Upper lobe of left lung (tissue), 4 donors: ENCODE data around the gene TRAPPC3.

ENCODE experiments used
- EP300 ChIP-seq, 4 donors: sonication (generic); formaldehyde crosslinking; IDR thresholded peaks; one replicate each; pipeline ENCODE4 v1.5.1; 2017; ENCODE audit warnings: antibody characterized with exemption in 4 of 4, control low read depth in 2 of 4
- POLR2A ChIP-seq, 4 donors: fragments of 450-650 bp; IDR thresholded peaks; one replicate each; pipeline ENCODE4 v1.5.1; 2016 to 2017; ENCODE audit warnings: antibody characterized with exemption in 4 of 4, mild to moderate bottlenecking in 2 of 4
- POLR2AphosphoS5 ChIP-seq, 2 donors: sonication (generic); formaldehyde crosslinking; IDR thresholded peaks; one replicate each; pipeline ENCODE4 v1.5.1; 2017; ENCODE audit warnings: antibody characterized with exemption in 2 of 2
- TF ChIP-seq, protein P1 (sequence below), 6 experiments: fragments of 450-650 bp in 4 of 6; fragments of 200-600 bp in 2 of 6; sonication (generic) in 2 of 6; IDR thresholded peaks; one replicate each; pipeline ENCODE4 v1.5.1; 2016 to 2019; ENCODE audit warnings: antibody characterized with exemption in 6 of 6

DNA sequence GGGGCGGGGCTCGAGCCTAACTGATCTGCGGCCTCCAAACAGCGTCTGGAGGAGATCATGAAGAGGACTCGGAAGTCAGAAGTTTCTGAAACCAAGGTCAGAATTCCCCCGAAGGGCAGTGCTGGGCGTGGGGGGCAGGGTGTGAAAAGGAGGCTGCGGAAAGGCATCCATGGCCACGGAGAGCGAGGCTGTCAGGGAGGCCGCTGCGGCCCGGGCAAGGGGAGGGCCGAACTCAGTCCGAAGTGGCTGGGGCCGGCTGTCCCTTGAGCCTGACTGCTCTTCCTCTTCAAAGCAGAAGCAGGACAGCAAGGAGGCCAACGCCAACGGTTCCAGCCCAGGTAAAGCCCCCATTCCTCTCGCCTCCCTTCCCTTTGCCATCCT, 29.9 kb upstream of the TRAPPC3 start:
- TF ChIP-seq POLR2AphosphoS5 (IDR thresholded peaks at IDR 0.05) (no peak), POLR2A (IDR thresholded peaks at IDR 0.05) (no peak), EP300 (IDR thresholded peaks at IDR 0.05) (no peak)
- TF ChIP-seq, protein P1, sequence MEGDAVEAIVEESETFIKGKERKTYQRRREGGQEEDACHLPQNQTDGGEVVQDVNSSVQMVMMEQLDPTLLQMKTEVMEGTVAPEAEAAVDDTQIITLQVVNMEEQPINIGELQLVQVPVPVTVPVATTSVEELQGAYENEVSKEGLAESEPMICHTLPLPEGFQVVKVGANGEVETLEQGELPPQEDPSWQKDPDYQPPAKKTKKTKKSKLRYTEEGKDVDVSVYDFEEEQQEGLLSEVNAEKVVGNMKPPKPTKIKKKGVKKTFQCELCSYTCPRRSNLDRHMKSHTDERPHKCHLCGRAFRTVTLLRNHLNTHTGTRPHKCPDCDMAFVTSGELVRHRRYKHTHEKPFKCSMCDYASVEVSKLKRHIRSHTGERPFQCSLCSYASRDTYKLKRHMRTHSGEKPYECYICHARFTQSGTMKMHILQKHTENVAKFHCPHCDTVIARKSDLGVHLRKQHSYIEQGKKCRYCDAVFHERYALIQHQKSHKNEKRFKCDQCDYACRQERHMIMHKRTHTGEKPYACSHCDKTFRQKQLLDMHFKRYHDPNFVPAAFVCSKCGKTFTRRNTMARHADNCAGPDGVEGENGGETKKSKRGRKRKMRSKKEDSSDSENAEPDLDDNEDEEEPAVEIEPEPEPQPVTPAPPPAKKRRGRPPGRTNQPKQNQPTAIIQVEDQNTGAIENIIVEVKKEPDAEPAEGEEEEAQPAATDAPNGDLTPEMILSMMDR (IDR thresholded peaks at IDR 0.05): no peak
